ENCODE measurements around the gene ZNF20.

The ZNF20 gene

GRCh38 chr19:12139885-12140544 lies at the start of gene ZNF20:
Gene ZNF20, minus strand, starts transcription at chr19:12140350. Its CDS starts 168 bp downstream, at chr19:12140182.
- DNase-seq (ENCODE audit: low read depth, low spot score), result peak; percentile 61

GRCh38 chr19:12187625-12188024 lies 47.5 kb upstream of the ZNF20 start:
- DNase-seq (ENCODE audit: low read depth, low spot score), result no peak

- no peak for DNase-seq (ENCODE audit: low read depth, low spot score)
Measured at GRCh38 chr19:12180377-12180776, 40.2 kb upstream of the ZNF20 start.

- DNase-seq (ENCODE audit: low read depth, low spot score), result no peak
Measured at GRCh38 chr19:12166626-12167025, 26.5 kb upstream of the ZNF20 start.

GRCh38 chr19:12163826-12164225 lies 23.7 kb upstream of the ZNF20 start:
- DNase-seq (ENCODE audit: low read depth, low spot score), result no peak

- peak; percentile 70 for DNase-seq (ENCODE audit: low read depth, low spot score)
Measured at GRCh38 chr19:12162882-12163806, 23.0 kb upstream of the ZNF20 start, which contains the start of gene ZNF136. Gene ZNF136, plus strand, starts transcription at chr19:12163096. Its CDS starts 108 bp downstream, at chr19:12163204.

- DNase-seq (ENCODE audit: low read depth, low spot score), result no peak
Measured at GRCh38 chr19:12162513-12162881, 22.3 kb upstream of the ZNF20 start.

- no peak for DNase-seq (ENCODE audit: low read depth, low spot score)
Measured at GRCh38 chr19:12159773-12160414, 19.7 kb upstream of the ZNF20 start.

- no peak for DNase-seq (ENCODE audit: low read depth, low spot score)
Measured at GRCh38 chr19:12156223-12157058, 16.3 kb upstream of the ZNF20 start, which contains the start of gene ZNF625. Gene ZNF625, minus strand, starts transcription at chr19:12156734. Its CDS starts 176 bp downstream, at chr19:12156558.

- no peak for DNase-seq (ENCODE audit: low read depth, low spot score)
Measured at GRCh38 chr19:12155324-12155860, 15.2 kb upstream of the ZNF20 start.

GRCh38 chr19:12145348-12145747 lies 5.2 kb upstream of the ZNF20 start:
- DNase-seq (ENCODE audit: low read depth, low spot score), result no peak

- DNase-seq (ENCODE audit: low read depth, low spot score), result no peak
Measured at GRCh38 chr19:12141405-12141736, 1.2 kb upstream of the ZNF20 start.

- DNase-seq (ENCODE audit: low read depth, low spot score), result no peak
Measured at GRCh38 chr19:12140545-12141404, 625 bp upstream of the ZNF20 start.

- DNase-seq (ENCODE audit: low read depth, low spot score), result no peak
Measured at GRCh38 chr19:12139269-12139668, 881 bp downstream of the ZNF20 start.

GRCh38 chr19:12137221-12137940 lies 2.8 kb downstream of the ZNF20 start:
- DNase-seq (ENCODE audit: low read depth, low spot score), result no peak

GRCh38 chr19:12133069-12133468 lies 7.1 kb downstream of the ZNF20 start:
- DNase-seq (ENCODE audit: low read depth, low spot score), result no peak

GRCh38 chr19:12126707-12127106 lies 13.4 kb downstream of the ZNF20 start:
- no peak for DNase-seq (ENCODE audit: low read depth, low spot score)

GRCh38 chr19:12117201-12117970 lies 22.8 kb downstream of the ZNF20 start:
- no peak for DNase-seq (ENCODE audit: low read depth, low spot score)

GRCh38 chr19:12113121-12113520 lies 27.0 kb downstream of the ZNF20 start:
- no peak for DNase-seq (ENCODE audit: low read depth, low spot score)

Measured in brain pericyte (primary cell).